Measurements from ENCODE around the gene PTPN23.

DNA sequence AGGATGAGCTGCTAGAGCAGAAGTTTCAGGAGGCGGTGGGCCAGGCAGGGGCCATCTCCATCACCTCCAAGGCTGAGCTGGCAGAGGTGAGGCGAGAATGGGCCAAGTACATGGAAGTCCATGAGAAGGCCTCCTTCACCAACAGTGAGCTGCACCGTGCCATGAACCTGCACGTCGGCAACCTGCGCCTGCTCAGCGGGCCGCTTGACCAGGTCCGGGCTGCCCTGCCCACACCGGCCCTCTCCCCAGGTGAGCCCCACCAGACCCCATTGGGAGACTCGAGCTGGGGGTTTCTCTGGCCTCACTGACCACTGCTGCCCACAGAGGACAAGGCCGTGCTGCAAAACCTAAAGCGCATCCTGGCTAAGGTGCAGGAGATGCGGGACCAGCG lies 28.0 kb downstream of the PTPN23 start:
- no peak for TF ChIP-seq ATF2 (CRISPR knock-in tag; IDR thresholded peaks at IDR 0.05; ENCODE audit: borderline replicate concordance, low read depth)
- no peak for TF ChIP-seq CTCF (IDR thresholded peaks at IDR 0.05)
- TF ChIP-seq, protein P1, sequence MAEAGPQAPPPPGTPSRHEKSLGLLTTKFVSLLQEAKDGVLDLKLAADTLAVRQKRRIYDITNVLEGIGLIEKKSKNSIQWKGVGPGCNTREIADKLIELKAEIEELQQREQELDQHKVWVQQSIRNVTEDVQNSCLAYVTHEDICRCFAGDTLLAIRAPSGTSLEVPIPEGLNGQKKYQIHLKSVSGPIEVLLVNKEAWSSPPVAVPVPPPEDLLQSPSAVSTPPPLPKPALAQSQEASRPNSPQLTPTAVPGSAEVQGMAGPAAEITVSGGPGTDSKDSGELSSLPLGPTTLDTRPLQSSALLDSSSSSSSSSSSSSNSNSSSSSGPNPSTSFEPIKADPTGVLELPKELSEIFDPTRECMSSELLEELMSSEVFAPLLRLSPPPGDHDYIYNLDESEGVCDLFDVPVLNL (CRISPR knock-in tag; IDR thresholded peaks at IDR 0.05; ENCODE audit: borderline replicate concordance, low read depth) = no peak
- no peak for TF ChIP-seq KAT7 (CRISPR knock-in tag; IDR thresholded peaks at IDR 0.05; ENCODE audit: borderline replicate concordance)

All from WTC11 (cell line).